H9 (cell line): ENCODE data around the gene RPL21. TPM values are rescaled to one million over a fixed set of nuclear protein-coding genes. Genes with fewer than 3 reads are reported as not detected.

Experiments
- DNase-seq: peaks from one replicate; pipeline ENCODE4 v3.0.0-alpha.2; 2017
- H2AFZ ChIP-seq: one replicate; pipeline ENCODE4 v1.6.1; 2013; ENCODE audit warnings: mild to moderate bottlenecking, low read length, control low read depth, moderate library complexity
- H2AK5ac ChIP-seq: 2 replicates; pipeline ENCODE4 v1.6.1; 2013; ENCODE audit warnings: low read length, control low read depth, mixed read lengths; ENCODE audit not compliant: insufficient read length
- H2BK120ac ChIP-seq: one replicate; pipeline ENCODE4 v1.6.1; 2013; ENCODE audit warnings: low read depth, mild to moderate bottlenecking, low read length, control low read depth, inconsistent platforms; ENCODE audit not compliant: poor library complexity, severe bottlenecking
- H2BK12ac ChIP-seq: 2 replicates; pipeline ENCODE4 v1.6.1; 2013; ENCODE audit warnings: low read length, control low read depth, mixed read lengths, low read depth; ENCODE audit not compliant: insufficient read length
- H2BK15ac ChIP-seq: 2 replicates; pipeline ENCODE4 v1.6.1; 2013; ENCODE audit warnings: low read depth, low read length, control low read depth
- H2BK20ac ChIP-seq: one replicate; pipeline ENCODE4 v1.6.1; 2013; ENCODE audit warnings: low read depth, mild to moderate bottlenecking, low read length, control low read depth, inconsistent platforms; ENCODE audit not compliant: poor library complexity, severe bottlenecking
- H2BK5ac ChIP-seq: 2 replicates; pipeline ENCODE4 v1.6.1; 2013; ENCODE audit warnings: low read length, control low read depth, mixed read lengths; ENCODE audit not compliant: insufficient read length
- H3K14ac ChIP-seq: 2 replicates; pipeline ENCODE4 v1.6.1; 2013; ENCODE audit warnings: low read length, control low read depth; ENCODE audit not compliant: insufficient read depth
- H3K18ac ChIP-seq: 2 replicates; pipeline ENCODE4 v1.6.1; 2013; ENCODE audit warnings: low read depth, mild to moderate bottlenecking, mixed read lengths, low read length, control low read depth; ENCODE audit not compliant: insufficient read length
- H3K23ac ChIP-seq: 2 replicates; pipeline ENCODE4 v1.6.1; 2013; ENCODE audit warnings: low read length, control low read depth, mixed read lengths, low read depth; ENCODE audit not compliant: insufficient read length
- H3K23me2 ChIP-seq: 2 replicates; pipeline ENCODE4 v1.6.1; 2013; ENCODE audit warnings: low read depth, mild to moderate bottlenecking, mixed read lengths, low read length, control low read depth; ENCODE audit not compliant: insufficient read length, poor library complexity, severe bottlenecking
- H3K27ac ChIP-seq: 2 replicates; pipeline ENCODE4 v1.5.1; 2013; ENCODE audit warnings: low read length, control low read depth, mixed read lengths, low read depth; ENCODE audit not compliant: insufficient read length
- H3K27me3 ChIP-seq: 2 replicates; pipeline ENCODE4 v1.6.1; 2013; ENCODE audit warnings: low read length, control low read depth, inconsistent platforms; ENCODE audit not compliant: insufficient read depth
- H3K4ac ChIP-seq: 2 replicates; pipeline ENCODE4 v1.6.1; 2013; ENCODE audit warnings: low read depth, mild to moderate bottlenecking, control low read depth, inconsistent platforms, low read length, moderate library complexity
- H3K4me1 ChIP-seq: 2 replicates; pipeline ENCODE4 v1.6.1; 2013; ENCODE audit warnings: low read length, control low read depth, inconsistent platforms; ENCODE audit not compliant: insufficient read depth
- H3K4me2 ChIP-seq: 2 replicates; pipeline ENCODE4 v1.6.1; 2013; ENCODE audit warnings: low read length, control low read depth, mixed read lengths; ENCODE audit not compliant: insufficient read length, insufficient read depth
- H3K56ac ChIP-seq: 2 replicates; pipeline ENCODE4 v1.6.1; 2013; ENCODE audit warnings: low read depth, mild to moderate bottlenecking, mixed read lengths, low read length, control low read depth; ENCODE audit not compliant: insufficient read length
- H3K79me1 ChIP-seq: 2 replicates; pipeline ENCODE4 v1.6.1; 2013; ENCODE audit warnings: low read depth, mild to moderate bottlenecking, moderate library complexity, low read length, control low read depth, inconsistent platforms; ENCODE audit not compliant: insufficient read depth, poor library complexity, severe bottlenecking
- H3K79me2 ChIP-seq: 2 replicates; pipeline ENCODE4 v1.6.1; 2013; ENCODE audit warnings: low read length, control low read depth, inconsistent platforms; ENCODE audit not compliant: insufficient read depth
- H3K9ac ChIP-seq: 2 replicates; pipeline ENCODE4 v1.6.1; 2013; ENCODE audit warnings: low read length, control low read depth, mixed read lengths; ENCODE audit not compliant: insufficient read length; ENCODE audit errors: extremely low read depth
- H3K9me3 ChIP-seq: one replicate; pipeline ENCODE4 v1.6.1; 2013; ENCODE audit warnings: low read depth, low read length, inconsistent platforms; ENCODE audit not compliant: control insufficient read depth
- H3T11ph ChIP-seq: one replicate; pipeline ENCODE4 v1.6.1; 2013; ENCODE audit warnings: mild to moderate bottlenecking, low read length, control low read depth, inconsistent platforms
- H4K20me1 ChIP-seq: one replicate; pipeline ENCODE4 v1.6.1; 2013; ENCODE audit not compliant: control insufficient read depth, insufficient read length, insufficient read depth
- H4K5ac ChIP-seq: 2 replicates; pipeline ENCODE4 v1.6.1; 2013; ENCODE audit warnings: low read depth, mild to moderate bottlenecking, mixed read lengths, low read length, control low read depth; ENCODE audit not compliant: insufficient read length
- H4K8ac ChIP-seq: replicated peaks from 2 replicates; pipeline ENCODE4 v1.6.1; 2013; ENCODE audit warnings: low read length, control low read depth, mixed read lengths, low read depth; ENCODE audit not compliant: insufficient read length
- H4K91ac ChIP-seq: 2 replicates; pipeline ENCODE4 v1.6.1; 2013; ENCODE audit warnings: low read depth, mild to moderate bottlenecking, moderate library complexity, mixed read lengths, low read length, control low read depth; ENCODE audit not compliant: insufficient read length
- H3K27ac Mint-ChIP-seq, 3 experiments: 2 replicates in 2 of 3; 3 replicates in 1 of 3; pipeline ENCODE4 v1.8.0; 2020 to 2021; ENCODE audit warnings: mixed read lengths in 3 of 3, mild to moderate bottlenecking in 1 of 3, moderate library complexity in 1 of 3
- H3K27me3 Mint-ChIP-seq: 2 replicates; pipeline ENCODE4 v1.8.0; 2021; ENCODE audit warnings: low read depth, mild to moderate bottlenecking, moderate library complexity, mixed read lengths
- H3K36me3 Mint-ChIP-seq, 3 experiments: 2 replicates in 2 of 3; 3 replicates in 1 of 3; pipeline ENCODE4 v1.8.0; 2020 to 2021; ENCODE audit warnings: low read depth in 3 of 3, mixed read lengths in 3 of 3; ENCODE audit not compliant: insufficient read depth in 1 of 3
- H3K4me1 Mint-ChIP-seq, 2 experiments: 2 replicates each; pipeline ENCODE4 v1.8.0; 2020; ENCODE audit warnings: mixed read lengths in 2 of 2
- H3K4me3 Mint-ChIP-seq, 2 experiments: 2 replicates in 1 of 2; 3 replicates in 1 of 2; pipeline ENCODE4 v1.8.0; 2020 to 2021; ENCODE audit warnings: mild to moderate bottlenecking in 2 of 2, mixed read lengths in 2 of 2, moderate library complexity in 1 of 2
- H3K9me3 Mint-ChIP-seq, 2 experiments: 2 replicates in 1 of 2; 3 replicates in 1 of 2; pipeline ENCODE4 v1.8.0; 2020; ENCODE audit warnings: mild to moderate bottlenecking in 2 of 2, mixed read lengths in 2 of 2, moderate library complexity in 1 of 2
- WGBS: extraction: QIAGEN DNeasy Blood & Tissue Kit; methylation state at CpG from one replicate; pipeline ENCODE4 v1.1.7; 2013; ENCODE audit warnings: missing lambda C conversion rate, low lambda C conversion rate, mixed read lengths; ENCODE audit not compliant: insufficient read length; ENCODE audit errors: extremely low coverage; 5-methylcytosine and 5-hydroxymethylcytosine counted together
- total RNA-seq: library from RNA; stranded (reverse); gene quantifications from 2 replicates; pipeline ENCODE4 v1.2.1, GENCODE V29; 2021
- TF ChIP-seq, protein P1 (sequence below): fragments of 200-600 bp; sonication (generic); conservative IDR thresholded peaks from 3 replicates; pipeline ENCODE4 v1.8.0; 2021; ENCODE audit warnings: antibody characterized with exemption, mild to moderate bottlenecking

RPL21 gene
- total RNA-seq, 1 experiment from 2014 or later, result 1,099 TPM

DNA sequence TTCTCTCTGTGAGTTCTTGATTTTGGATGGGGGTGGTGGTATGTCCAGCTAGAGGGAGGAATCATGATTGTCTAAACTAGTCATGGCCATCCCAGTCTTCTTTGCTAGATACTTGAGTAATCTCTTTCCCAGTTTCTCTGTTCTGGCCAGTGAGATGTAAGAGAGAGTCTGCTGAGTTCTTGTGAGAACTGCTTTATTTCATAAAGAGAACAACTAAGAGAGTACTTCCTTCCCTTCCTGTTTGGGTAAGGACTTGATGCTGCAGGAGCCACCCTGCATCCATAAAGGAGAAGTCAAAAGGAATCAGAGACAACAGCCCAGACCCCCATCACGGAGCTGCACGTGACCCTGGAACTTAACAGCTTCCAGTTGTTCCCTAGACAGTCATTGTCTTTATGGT lies 16.2 kb downstream of the RPL21 start:
- H2AK5ac ChIP-seq, result no peak overlapping the region
- H3T11ph ChIP-seq, result no peak overlapping the region
- no peak overlapping the region for H2BK20ac ChIP-seq
- TF ChIP-seq, protein P1, sequence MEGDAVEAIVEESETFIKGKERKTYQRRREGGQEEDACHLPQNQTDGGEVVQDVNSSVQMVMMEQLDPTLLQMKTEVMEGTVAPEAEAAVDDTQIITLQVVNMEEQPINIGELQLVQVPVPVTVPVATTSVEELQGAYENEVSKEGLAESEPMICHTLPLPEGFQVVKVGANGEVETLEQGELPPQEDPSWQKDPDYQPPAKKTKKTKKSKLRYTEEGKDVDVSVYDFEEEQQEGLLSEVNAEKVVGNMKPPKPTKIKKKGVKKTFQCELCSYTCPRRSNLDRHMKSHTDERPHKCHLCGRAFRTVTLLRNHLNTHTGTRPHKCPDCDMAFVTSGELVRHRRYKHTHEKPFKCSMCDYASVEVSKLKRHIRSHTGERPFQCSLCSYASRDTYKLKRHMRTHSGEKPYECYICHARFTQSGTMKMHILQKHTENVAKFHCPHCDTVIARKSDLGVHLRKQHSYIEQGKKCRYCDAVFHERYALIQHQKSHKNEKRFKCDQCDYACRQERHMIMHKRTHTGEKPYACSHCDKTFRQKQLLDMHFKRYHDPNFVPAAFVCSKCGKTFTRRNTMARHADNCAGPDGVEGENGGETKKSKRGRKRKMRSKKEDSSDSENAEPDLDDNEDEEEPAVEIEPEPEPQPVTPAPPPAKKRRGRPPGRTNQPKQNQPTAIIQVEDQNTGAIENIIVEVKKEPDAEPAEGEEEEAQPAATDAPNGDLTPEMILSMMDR, result no peak
- H3K27ac Mint-ChIP-seq, result no peak overlapping the region; a peak in 1 of 7 replicates
- H3K4me3 Mint-ChIP-seq, result no peak overlapping the region
- H3K36me3 Mint-ChIP-seq, result peaks cover 0 to 3% (median 0%) of the 10 kb centered on the region in 3 experiments; a peak in 2 of 7 replicates
- no peak overlapping the region for H2BK5ac ChIP-seq
- H3K27ac ChIP-seq, result no peak overlapping the region
- no peak overlapping the region for H2AFZ ChIP-seq
- H3K9me3 ChIP-seq, result no peaks in the 10 kb centered on the region
- no peak overlapping the region for H3K14ac ChIP-seq
- no peaks in the 10 kb centered on the region for H3K79me2 ChIP-seq
- no CpG with 5 or more reads among the region's 2 CpGs for WGBS
- H3K9ac ChIP-seq, result no peak overlapping the region
- H2BK120ac ChIP-seq, result no peak overlapping the region
- no peak overlapping the region for H3K4me2 ChIP-seq
- no peaks in the 10 kb centered on the region for H3K79me1 ChIP-seq
- no peak overlapping the region for H4K91ac ChIP-seq
- DNase-seq, result no peak
- H3K23ac ChIP-seq, result no peak overlapping the region
- no peaks in the 10 kb centered on the region; a peak in 1 of 5 replicates for H3K9me3 Mint-ChIP-seq
- no peak overlapping the region for H3K18ac ChIP-seq
- no peaks in the 10 kb centered on the region for H3K27me3 ChIP-seq
- H4K20me1 ChIP-seq, result no peaks in the 10 kb centered on the region
- H2BK15ac ChIP-seq, result no peak overlapping the region
- peaks cover 9% of the 10 kb centered on the region for H3K23me2 ChIP-seq
- H3K4me1 Mint-ChIP-seq, result peaks cover 6 to 10% of the 10 kb centered on the region in 2 experiments; a peak in 3 of 4 replicates
- no peak overlapping the region for H3K4ac ChIP-seq
- no peak overlapping the region for H2BK12ac ChIP-seq
- no peak overlapping the region for H4K5ac ChIP-seq
- no peak overlapping the region for H4K8ac ChIP-seq
- H3K56ac ChIP-seq, result no peak overlapping the region
- H3K4me1 ChIP-seq, result no peaks in the 10 kb centered on the region
- H3K27me3 Mint-ChIP-seq, result peaks cover 44% of the 10 kb centered on the region
